Mesenchymal stem cell (in vitro differentiated cells and primary cell): Measurements from ENCODE around the gene PDGFRB.

Experiments
- DNase-seq: peaks from one replicate; pipeline ENCODE4 v3.0.0-alpha.2; 2013
- H2AFZ ChIP-seq: one replicate; pipeline ENCODE4 v1.6.1; 2013; ENCODE audit warnings: low read depth, mild to moderate bottlenecking, control low read depth, inconsistent platforms, low read length, moderate library complexity
- H2AK5ac ChIP-seq: 2 replicates; pipeline ENCODE4 v1.6.1; 2013; ENCODE audit warnings: low read length, moderate library complexity, mild to moderate bottlenecking, inconsistent platforms; ENCODE audit not compliant: severe bottlenecking
- H2BK120ac ChIP-seq: one replicate; pipeline ENCODE4 v1.6.1; 2013; ENCODE audit warnings: low read depth, mild to moderate bottlenecking, inconsistent platforms, low read length, moderate library complexity
- H2BK12ac ChIP-seq, 2 experiments: one replicate each; pipeline ENCODE4 v1.6.1; 2013; ENCODE audit warnings: inconsistent platforms in 2 of 2, low read length in 2 of 2, mild to moderate bottlenecking in 2 of 2, moderate library complexity in 2 of 2, control low read depth in 1 of 2
- H2BK15ac ChIP-seq: one replicate; pipeline ENCODE4 v1.6.1; 2013; ENCODE audit warnings: mild to moderate bottlenecking, low read depth, inconsistent platforms; ENCODE audit not compliant: poor library complexity, severe bottlenecking
- H2BK5ac ChIP-seq: 2 replicates; pipeline ENCODE4 v1.6.1; 2013; ENCODE audit warnings: low read depth, mild to moderate bottlenecking, low read length, control low read depth, inconsistent platforms; ENCODE audit not compliant: poor library complexity, severe bottlenecking
- H3K14ac ChIP-seq, 2 experiments: one replicate each; pipeline ENCODE4 v1.6.1; 2013; ENCODE audit warnings: inconsistent platforms in 2 of 2, low read length in 2 of 2, control low read depth in 1 of 2, mild to moderate bottlenecking in 1 of 2, moderate library complexity in 1 of 2
- H3K18ac ChIP-seq, 2 experiments: one replicate each; pipeline ENCODE4 v1.6.1; 2013; ENCODE audit warnings: inconsistent platforms in 2 of 2, low read length in 2 of 2, control low read depth in 1 of 2, low read depth in 1 of 2, mild to moderate bottlenecking in 1 of 2
- H3K23ac ChIP-seq, 2 experiments: one replicate each; pipeline ENCODE4 v1.6.1; 2013; ENCODE audit warnings: inconsistent platforms in 2 of 2, low read length in 2 of 2, mild to moderate bottlenecking in 2 of 2, moderate library complexity in 2 of 2, control low read depth in 1 of 2
- H3K27ac ChIP-seq: 2 replicates; pipeline ENCODE4 v1.5.1; 2013; ENCODE audit warnings: mild to moderate bottlenecking, moderate library complexity, low read length, control low read depth, inconsistent platforms; ENCODE audit not compliant: poor library complexity, severe bottlenecking
- H3K27me3 ChIP-seq, 2 experiments: 2 replicates each; pipeline versions ENCODE4 v1.6.1 to v1.7.0; 2013; ENCODE audit warnings: low read length in 2 of 2, mild to moderate bottlenecking in 2 of 2, moderate library complexity in 2 of 2, control low read depth in 1 of 2, inconsistent platforms in 1 of 2; ENCODE audit not compliant: control insufficient read depth in 1 of 2, insufficient read depth in 1 of 2
- H3K36me3 ChIP-seq, 2 experiments: 2 replicates each; pipeline versions ENCODE4 v1.6.1 to v1.7.0; 2013; ENCODE audit warnings: low read length in 2 of 2, control low read depth in 1 of 2, inconsistent platforms in 1 of 2, low read depth in 1 of 2, mild to moderate bottlenecking in 1 of 2; ENCODE audit not compliant: insufficient read depth in 2 of 2, control insufficient read depth in 1 of 2
- H3K4ac ChIP-seq, 2 experiments: one replicate each; pipeline ENCODE4 v1.6.1; 2013; ENCODE audit warnings: inconsistent platforms in 2 of 2, low read length in 2 of 2, mild to moderate bottlenecking in 2 of 2, moderate library complexity in 2 of 2, control low read depth in 1 of 2, low read depth in 1 of 2
- H3K4me1 ChIP-seq: 2 replicates; pipeline ENCODE4 v1.6.1; 2013; ENCODE audit warnings: low read depth, low read length, control low read depth; ENCODE audit not compliant: control insufficient read depth, insufficient read depth
- H3K4me2 ChIP-seq: 2 replicates; pipeline ENCODE4 v1.6.1; 2013; ENCODE audit warnings: low read length, mild to moderate bottlenecking, inconsistent platforms; ENCODE audit not compliant: poor library complexity, severe bottlenecking
- H3K4me3 ChIP-seq, 2 experiments: 2 replicates each; pipeline versions ENCODE4 v1.5.1 to v1.7.0; 2013; ENCODE audit warnings: low read length in 2 of 2, mild to moderate bottlenecking in 2 of 2, control low read depth in 1 of 2, low read depth in 1 of 2; ENCODE audit not compliant: insufficient read depth in 1 of 2
- H3K79me1 ChIP-seq: replicated peaks from 2 replicates; pipeline ENCODE4 v1.6.1; 2013; ENCODE audit warnings: mild to moderate bottlenecking, control low read depth, low read length, inconsistent platforms; ENCODE audit not compliant: poor library complexity, severe bottlenecking
- H3K9ac ChIP-seq: 2 replicates; pipeline ENCODE4 v1.7.0; 2013; ENCODE audit warnings: mild to moderate bottlenecking, low read length, moderate library complexity
- H3K9me3 ChIP-seq: 2 replicates; pipeline ENCODE4 v1.7.0; 2013; ENCODE audit warnings: mild to moderate bottlenecking, low read length; ENCODE audit not compliant: control insufficient read depth
- H4K8ac ChIP-seq: one replicate; pipeline ENCODE4 v1.6.1; 2013; ENCODE audit warnings: inconsistent platforms, mild to moderate bottlenecking, low read length, moderate library complexity
- H4K91ac ChIP-seq: one replicate; pipeline ENCODE4 v1.6.1; 2013; ENCODE audit warnings: mild to moderate bottlenecking, low read length, inconsistent platforms
- WGBS: methylation state at CpG from one replicate; pipeline ENCODE4 v1.1.7; 2013; ENCODE audit warnings: mixed read lengths; 5-methylcytosine and 5-hydroxymethylcytosine counted together

PDGFRB gene

DNA sequence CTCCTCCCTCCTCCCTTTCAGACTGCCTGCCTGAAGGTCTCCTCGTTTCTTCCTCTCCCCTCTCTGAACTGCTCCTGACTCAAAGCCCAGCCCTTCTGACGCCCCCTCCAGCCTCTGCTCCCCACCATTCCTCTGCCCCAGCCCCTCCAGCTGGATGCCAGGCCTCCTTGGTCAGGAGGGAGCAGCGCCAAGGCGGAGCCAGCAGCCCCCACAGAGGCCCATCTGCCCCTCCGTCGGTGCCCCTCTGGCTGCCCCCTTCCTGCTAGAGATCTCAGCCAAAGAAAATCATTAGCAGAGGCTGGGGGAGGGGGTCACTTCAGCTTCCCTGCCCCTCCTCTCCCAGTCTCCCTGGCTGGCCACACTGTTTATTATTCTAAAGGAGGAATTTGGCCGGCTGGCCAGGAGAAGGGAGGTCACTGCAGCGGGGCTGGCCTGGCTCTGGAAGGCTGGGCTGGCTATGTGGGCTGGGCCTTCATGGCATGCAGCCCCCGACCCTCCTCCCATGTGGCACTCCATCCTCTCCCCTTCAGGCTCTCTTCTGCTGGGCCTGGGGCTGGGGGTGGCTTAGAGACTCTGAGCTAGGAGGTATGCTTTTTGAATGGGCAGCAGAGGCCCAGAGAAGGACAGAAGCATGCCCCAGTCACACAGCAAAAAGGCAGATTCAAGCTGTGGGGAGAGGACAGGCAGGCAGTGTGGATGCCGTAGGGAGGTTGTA is 16.9 kb downstream of the PDGFRB start:
- H3K9me3 ChIP-seq = no peaks in the 10 kb centered on the region
- H3K23ac ChIP-seq = peak overlapping the region in 1 of 2 experiments; percentile 90
- no peak overlapping the region for H3K4me2 ChIP-seq
- H2BK15ac ChIP-seq = peak overlapping the region; percentile 99
- H3K36me3 ChIP-seq = peaks cover 27 to 79% of the 10 kb centered on the region in 2 experiments
- peak overlapping the region; percentile 98 for H2AK5ac ChIP-seq
- H3K4ac ChIP-seq = peak overlapping the region; percentile 98 to 99
- peak; percentile 95 for DNase-seq
- no peak overlapping the region for H2AFZ ChIP-seq
- H4K8ac ChIP-seq = peak overlapping the region; percentile 98
- peak overlapping the region in 1 of 2 experiments; percentile 90 for H3K14ac ChIP-seq
- H2BK12ac ChIP-seq = peak overlapping the region; percentile 99 to 100
- no peaks in the 10 kb centered on the region for H3K79me1 ChIP-seq
- H3K9ac ChIP-seq = peak overlapping the region; percentile 82
- peak overlapping the region; percentile 99 for H3K27ac ChIP-seq
- WGBS = 2% methylated on average over 9 of the region's 10 CpGs
- peaks cover 81% of the 10 kb centered on the region for H3K4me1 ChIP-seq
- H2BK5ac ChIP-seq = peak overlapping the region; percentile 96
- peak overlapping the region; percentile 100 for H4K91ac ChIP-seq
- peak overlapping the region; percentile 99 for H2BK120ac ChIP-seq
- peak overlapping the region; percentile 99 to 100 for H3K18ac ChIP-seq
- peak overlapping the region in 1 of 2 experiments; percentile 56 for H3K4me3 ChIP-seq
- H3K27me3 ChIP-seq = no peaks in the 10 kb centered on the region

DNA sequence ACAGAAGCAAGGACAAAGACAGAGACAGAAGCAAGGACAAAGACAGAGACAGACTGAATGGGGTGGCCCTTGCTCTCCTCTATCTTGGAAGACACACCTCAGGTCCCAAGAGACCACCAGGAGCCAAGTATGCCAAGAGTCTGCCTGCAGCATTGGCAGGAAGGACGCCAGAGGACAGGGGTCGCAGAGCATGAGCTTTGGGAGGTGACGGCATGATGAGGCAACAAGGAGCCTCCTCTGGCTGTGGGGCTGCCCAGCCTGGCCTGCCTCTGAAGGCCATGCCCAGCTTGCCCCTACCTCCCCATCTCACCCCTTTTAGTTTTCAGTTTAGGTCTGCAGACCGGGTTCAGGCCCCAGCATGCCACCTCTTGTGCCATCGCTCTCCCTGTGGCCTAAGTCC is 17.6 kb downstream of the PDGFRB start:
- no peak overlapping the region for H3K4me2 ChIP-seq
- peak overlapping the region; percentile 99 for H3K27ac ChIP-seq
- H3K79me1 ChIP-seq = peaks cover 5% of the 10 kb centered on the region
- H2BK120ac ChIP-seq = peak overlapping the region; percentile 99
- H2BK5ac ChIP-seq = peak overlapping the region; percentile 92
- H2BK12ac ChIP-seq = peak overlapping the region; percentile 74 to 100
- peak overlapping the region; percentile 99 for H2BK15ac ChIP-seq
- peak overlapping the region; percentile 94 for H2AK5ac ChIP-seq
- H3K4me3 ChIP-seq = peak overlapping the region in 1 of 2 experiments; percentile 56
- peak overlapping the region; percentile 98 for H4K8ac ChIP-seq
- peak; percentile 59 for DNase-seq
- H3K9ac ChIP-seq = peak overlapping the region; percentile 82
- H3K36me3 ChIP-seq = peaks cover 34 to 86% of the 10 kb centered on the region in 2 experiments
- peak overlapping the region; percentile 91 to 100 for H3K18ac ChIP-seq
- no peak overlapping the region for H2AFZ ChIP-seq
- peak overlapping the region in 1 of 2 experiments; percentile 27 for H3K23ac ChIP-seq
- H3K14ac ChIP-seq = peak overlapping the region in 1 of 2 experiments; percentile 90
- no peaks in the 10 kb centered on the region for H3K9me3 ChIP-seq
- H3K4me1 ChIP-seq = peaks cover 75% of the 10 kb centered on the region
- H3K4ac ChIP-seq = peak overlapping the region; percentile 76 to 99
- H3K27me3 ChIP-seq = no peaks in the 10 kb centered on the region
- peak overlapping the region; percentile 100 for H4K91ac ChIP-seq
- WGBS = 56% methylated on average over 5 of the region's 5 CpGs

DNA sequence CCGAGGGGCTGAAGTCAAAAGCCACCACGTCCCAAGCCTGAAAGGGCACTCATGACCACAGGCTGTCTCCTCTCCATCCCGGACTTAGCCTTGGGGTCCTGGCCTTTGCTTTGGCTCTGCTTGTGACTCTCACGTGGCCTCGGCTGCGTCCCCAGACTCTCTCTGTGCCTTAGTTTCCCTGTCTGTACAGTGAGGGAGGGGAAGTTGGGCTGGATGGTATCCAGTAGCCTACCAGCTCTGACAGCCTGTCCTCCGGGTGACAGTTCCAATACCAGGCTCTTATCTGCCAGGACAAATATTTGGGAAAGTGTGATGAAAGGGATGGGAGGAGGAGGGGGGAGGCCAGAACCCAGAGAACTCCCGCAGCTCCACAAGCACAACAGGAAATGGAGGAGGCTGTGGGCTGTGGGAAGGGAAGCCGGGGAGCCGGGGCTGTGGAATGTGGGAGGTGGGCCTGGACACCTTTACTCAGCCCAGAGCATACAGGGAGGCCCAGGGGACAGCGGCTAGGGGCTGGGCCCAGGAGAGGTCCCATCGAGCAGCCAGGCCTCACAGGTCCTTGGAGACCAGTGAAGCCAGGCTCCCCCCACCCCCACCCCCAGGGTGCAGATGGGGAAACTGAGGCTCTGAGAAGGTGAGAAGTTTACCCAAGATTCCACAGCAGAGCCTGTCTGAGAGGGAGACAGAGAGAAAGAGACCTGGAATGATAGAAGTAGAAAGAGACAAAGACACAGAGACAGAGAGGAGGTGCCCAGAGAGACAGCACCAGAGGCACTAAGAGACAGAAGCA is 18.3 kb downstream of the PDGFRB start:
- Histone ChIP-seq H3K4me3 (peak overlapping the region in 1 of 2 experiments; percentile 56), H3K9ac (peak overlapping the region; percentile 82), H3K27me3 (no peaks in the 10 kb centered on the region), H3K4me2 (peak overlapping the region; percentile 13), H3K79me1 (peaks cover 10% of the 10 kb centered on the region), H3K4ac (peak overlapping the region; percentile 76 to 99), H4K8ac (peak overlapping the region; percentile 98), H2BK15ac (peak overlapping the region; percentile 68), H3K27ac (peak overlapping the region; percentile 99), H3K14ac (peak overlapping the region in 1 of 2 experiments; percentile 77), H2BK120ac (peak overlapping the region; percentile 99), H2BK12ac (peak overlapping the region; percentile 74 to 100), H3K23ac (no peak overlapping the region), H2BK5ac (peak overlapping the region; percentile 79), H3K9me3 (no peaks in the 10 kb centered on the region), H2AFZ (no peak overlapping the region), H4K91ac (peak overlapping the region; percentile 100), H3K36me3 (peaks cover 40 to 91% of the 10 kb centered on the region in 2 experiments), H3K4me1 (peaks cover 72% of the 10 kb centered on the region), H3K18ac (peak overlapping the region; percentile 91 to 100), H2AK5ac (peak overlapping the region; percentile 94)
- DNase-seq = peak; percentile 43
- 49% methylated on average over 9 of the region's 12 CpGs for WGBS
